HepG2 (cell line): ENCODE data around the gene PRR11. TPM values are rescaled to one million over a fixed set of nuclear protein-coding genes. Genes with fewer than 3 reads are reported as not detected.

Experiments
- CSRNP1 ChIP-seq: sonication (generic); formaldehyde crosslinking; IDR thresholded peaks from 2 replicates; pipeline ENCODE4 v1.8.1; 2023; ENCODE audit warnings: mild to moderate bottlenecking, missing genetic modification reagents
- HMGXB3 ChIP-seq: sonication (generic); formaldehyde crosslinking; IDR thresholded peaks from 2 replicates; pipeline ENCODE4 v1.4.0; 2020; ENCODE audit warnings: missing genetic modification reagents, borderline replicate concordance
- KMT2A ChIP-seq: sonication (generic); formaldehyde crosslinking; IDR thresholded peaks from 2 replicates; pipeline ENCODE4 v1.4.0; 2020; ENCODE audit warnings: missing genetic modification reagents
- MAX ChIP-seq: IDR thresholded peaks from 2 replicates; pipeline ENCODE4 v1.6.1; 2012; ENCODE audit warnings: inconsistent platforms
- RBM39 ChIP-seq: fragments of 200-400 bp; formaldehyde crosslinking; IDR thresholded peaks from one replicate; pipeline ENCODE4 v1.6.1; 2018; ENCODE audit warnings: antibody characterized with exemption, mild to moderate bottlenecking, low read depth, low read length; ENCODE audit not compliant: poor library complexity, severe bottlenecking
- ZFP36L1 ChIP-seq: sonication (generic); formaldehyde crosslinking; IDR thresholded peaks from 2 replicates; pipeline ENCODE4 v1.8.0; 2022; ENCODE audit warnings: mild to moderate bottlenecking, missing genetic modification reagents, moderate library complexity
- ZHX2 ChIP-seq, 2 experiments: sonication (generic) in 1 of 2; formaldehyde crosslinking in 1 of 2; IDR thresholded peaks; 2 replicates each; pipeline versions ENCODE4 v1.6.1 to v1.9.0; 2014 to 2022; ENCODE audit warnings: antibody characterized with exemption in 1 of 2, borderline replicate concordance in 1 of 2, inconsistent platforms in 1 of 2, low read depth in 1 of 2, missing genetic modification reagents in 1 of 2
- ZNF232 ChIP-seq: sonication (generic); formaldehyde crosslinking; IDR thresholded peaks from 2 replicates; pipeline ENCODE4 v1.4.0; 2020; ENCODE audit warnings: missing genetic modification reagents, borderline replicate concordance
- ZNF24 ChIP-seq: fragments of 450-650 bp; IDR thresholded peaks from 2 replicates; pipeline ENCODE4 v1.6.1; 2017; ENCODE audit warnings: antibody characterized with exemption, mild to moderate bottlenecking
- ZNF326 ChIP-seq: sonication (generic); formaldehyde crosslinking; IDR thresholded peaks from 2 replicates; pipeline ENCODE4 v1.4.0; 2020; ENCODE audit warnings: missing genetic modification reagents, borderline replicate concordance
- ZNF343 ChIP-seq: sonication (generic); formaldehyde crosslinking; IDR thresholded peaks from 2 replicates; pipeline ENCODE4 v1.4.0; 2020; ENCODE audit warnings: mild to moderate bottlenecking, missing genetic modification reagents
- ZNF558 ChIP-seq: sonication (generic); formaldehyde crosslinking; IDR thresholded peaks from 2 replicates; pipeline ENCODE4 v1.9.0; 2022; ENCODE audit warnings: mild to moderate bottlenecking, missing genetic modification reagents, borderline replicate concordance
- ZNF597 ChIP-seq: sonication (generic); formaldehyde crosslinking; IDR thresholded peaks from 2 replicates; pipeline ENCODE4 v1.5.0; 2020; ENCODE audit warnings: missing genetic modification reagents
- ZSCAN30 ChIP-seq: sonication (generic); formaldehyde crosslinking; IDR thresholded peaks from 2 replicates; pipeline ENCODE4 v1.5.0; 2020; ENCODE audit warnings: mild to moderate bottlenecking, missing genetic modification reagents
- polyA plus RNA-seq, 8 experiments: library from polyadenylated mRNA; depleted of rRNA in 3 of 8; stranded (reverse) in 7 of 8; unstranded in 1 of 8; fragments of >200 nt; fragmentation: Illumina TruSeq in 4 of 8; extraction: Trizol in 4 of 8; gene quantifications; 2 replicates each; pipeline versions ENCODE4 v1.2.1 to v1.2.3, GENCODE V29; 2011 to 2016; ENCODE audit warnings: low read depth in 4 of 8, missing spikeins in 1 of 8, mixed read lengths in 1 of 8; ENCODE audit not compliant: insufficient read depth in 1 of 8
- total RNA-seq, 5 experiments: library from RNA; depleted of rRNA; stranded (reverse); fragments of >200 nt; fragmentation: Illumina TruSeq; extraction: Trizol; gene quantifications; 2 replicates each; pipeline ENCODE4 v1.2.3, GENCODE V29; 2016; ENCODE audit warnings: low read depth in 1 of 5

The PRR11 gene
- total and polyA plus RNA-seq, 2 of the 13 experiments (the other 11 are each of a cell fraction or from before 2014, with no cell fraction given) = 35.7 to 39.2 TPM

GRCh38 chr17:59154721-59155438 is 666 bp upstream of the PRR11 start, which contains the start of gene SKA2 (continued):
- TF ChIP-seq ZSCAN30 (CRISPR knock-in tag) (no peak), ZNF326 (no peak), CSRNP1 (CRISPR knock-in tag) (no peak; the same call in 1 of the 2 replicates), ZHX2 (IDR thresholded peaks at IDR 0.05; ENCODE audit: low read depth) (peak; percentile 95), ZHX2 (CRISPR knock-in tag; IDR thresholded peaks at IDR 0.05; ENCODE audit: borderline replicate concordance) (no peak), ZNF343 (CRISPR knock-in tag) (0 out of 2 replicates have a peak, but pooled peaks have one; percentile 18), RBM39 (no peak), KMT2A (peak; percentile 54), ZNF597 (CRISPR knock-in tag) (no peak), ZNF24 (no peak), ZNF232 (peak; percentile 26; the same call in 1 of the 2 replicates), HMGXB3 (CRISPR knock-in tag) (peak; percentile 98), ZFP36L1 (no peak), ZNF558 (CRISPR knock-in tag) (no peak), MAX (peak; percentile 63; the same call in 1 of the 2 replicates)
